NCI-H2196 (cell line): ENCODE measurements around the gene PRKCSH.
"Not testable (repeated sequence)": the region's sequence is repeated elsewhere in the genome, so short reads cannot be mapped to it uniquely, and the experiment has no call there.

Source experiments
- DNase-seq: peaks from one replicate; lab custom pipeline; 2025; ENCODE audit not compliant: unreplicated experiment; lab: John Stamatoyannopoulos, UW

PRKCSH gene

GRCh38 chr19:11468266-11468845 lies 32.9 kb downstream of the PRKCSH start:
- not testable (repeated sequence) for DNase-seq

DNA sequence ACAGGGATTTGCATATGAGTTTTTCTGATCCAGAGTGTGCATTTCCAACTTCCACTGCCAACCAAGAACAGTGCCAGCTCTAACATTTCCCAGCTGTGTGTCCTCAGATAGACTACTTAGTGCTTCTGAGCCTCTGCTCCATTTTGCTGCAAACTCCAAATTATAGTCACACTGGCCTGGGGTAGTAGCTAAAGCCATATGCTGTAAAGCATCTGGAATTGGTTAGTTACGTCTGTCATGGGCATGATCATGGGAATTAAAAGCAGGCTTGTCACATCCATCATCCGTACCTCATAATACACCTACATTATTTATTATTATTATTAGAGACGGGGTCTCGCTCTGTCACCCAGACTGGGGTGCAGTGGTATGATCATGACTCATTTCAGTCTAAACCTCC lies 38.3 kb downstream of the PRKCSH start:
- DNase-seq = no peak

- not testable (repeated sequence) for DNase-seq
Observed at GRCh38 chr19:11475343-11475742, 39.9 kb downstream of the PRKCSH start.

DNA sequence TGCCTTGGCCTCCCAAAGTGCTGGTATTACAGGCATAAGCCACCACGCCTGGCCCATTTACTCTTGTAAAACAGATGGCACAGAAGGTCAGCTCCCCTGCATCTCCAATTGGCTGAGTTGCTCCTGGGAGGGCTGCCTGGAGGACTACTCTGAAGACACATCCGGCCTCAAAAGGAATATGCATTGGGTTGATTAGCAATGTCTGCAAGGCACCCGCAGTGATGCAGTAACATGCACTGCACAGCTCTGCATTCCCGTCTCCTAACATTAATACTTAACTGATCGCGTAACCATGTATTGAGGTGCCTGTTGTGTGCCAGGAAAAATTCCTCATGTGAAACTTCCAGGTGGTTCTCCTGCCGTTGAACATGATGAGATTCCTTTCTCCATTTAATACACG lies 40.4 kb downstream of the PRKCSH start:
- no peak for DNase-seq

DNA sequence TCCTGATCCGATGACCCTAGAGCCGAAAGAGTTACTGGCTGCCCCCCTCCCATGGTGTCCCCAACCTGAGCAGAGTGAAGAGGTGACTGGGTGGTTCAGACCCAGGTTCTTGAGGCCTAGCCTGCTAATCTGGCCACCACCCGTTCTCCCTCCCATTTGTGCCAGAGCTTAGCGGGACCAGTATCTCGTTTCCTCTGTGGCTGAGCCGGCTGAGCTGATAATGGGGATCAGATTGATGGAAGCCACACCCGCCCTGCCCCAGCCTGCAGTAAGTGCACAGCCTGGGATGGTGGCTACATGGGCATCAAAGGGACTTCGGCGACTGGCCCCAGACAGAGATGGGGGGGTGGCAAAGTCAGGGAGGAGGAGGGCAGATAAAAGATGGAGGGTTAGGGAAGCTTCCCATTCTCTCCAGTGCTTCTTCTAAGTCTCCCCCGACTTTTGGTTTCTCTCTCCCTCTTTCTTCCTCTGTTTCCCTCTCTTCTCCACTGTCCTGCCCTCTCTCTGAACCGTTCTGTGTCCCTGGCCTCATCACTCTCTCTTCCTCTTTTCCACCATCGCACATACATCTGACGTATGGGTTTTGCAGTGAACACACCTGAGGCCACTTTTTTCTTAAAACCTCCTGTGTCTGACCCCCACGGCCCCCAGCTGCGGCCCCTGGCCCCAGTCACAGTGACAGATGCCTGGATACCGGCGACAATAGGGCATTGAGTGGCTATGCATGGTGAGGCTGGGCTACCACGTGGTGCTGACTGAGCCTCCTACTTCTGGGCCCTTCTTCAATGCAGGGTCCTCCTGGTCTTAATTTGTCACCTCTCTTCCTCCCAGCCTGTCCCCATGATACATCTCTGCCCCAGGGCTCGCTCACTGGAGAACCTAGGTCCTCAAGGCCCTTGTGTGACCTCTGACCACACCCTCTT lies 43.0 kb downstream of the PRKCSH start:
- DNase-seq = no peak

- DNase-seq = no peak
Observed at GRCh38 chr19:11479090-11479897, 43.9 kb downstream of the PRKCSH start.

- DNase-seq = peak; percentile 29
Observed at GRCh38 chr19:11479898-11480714, 44.7 kb downstream of the PRKCSH start.

DNA sequence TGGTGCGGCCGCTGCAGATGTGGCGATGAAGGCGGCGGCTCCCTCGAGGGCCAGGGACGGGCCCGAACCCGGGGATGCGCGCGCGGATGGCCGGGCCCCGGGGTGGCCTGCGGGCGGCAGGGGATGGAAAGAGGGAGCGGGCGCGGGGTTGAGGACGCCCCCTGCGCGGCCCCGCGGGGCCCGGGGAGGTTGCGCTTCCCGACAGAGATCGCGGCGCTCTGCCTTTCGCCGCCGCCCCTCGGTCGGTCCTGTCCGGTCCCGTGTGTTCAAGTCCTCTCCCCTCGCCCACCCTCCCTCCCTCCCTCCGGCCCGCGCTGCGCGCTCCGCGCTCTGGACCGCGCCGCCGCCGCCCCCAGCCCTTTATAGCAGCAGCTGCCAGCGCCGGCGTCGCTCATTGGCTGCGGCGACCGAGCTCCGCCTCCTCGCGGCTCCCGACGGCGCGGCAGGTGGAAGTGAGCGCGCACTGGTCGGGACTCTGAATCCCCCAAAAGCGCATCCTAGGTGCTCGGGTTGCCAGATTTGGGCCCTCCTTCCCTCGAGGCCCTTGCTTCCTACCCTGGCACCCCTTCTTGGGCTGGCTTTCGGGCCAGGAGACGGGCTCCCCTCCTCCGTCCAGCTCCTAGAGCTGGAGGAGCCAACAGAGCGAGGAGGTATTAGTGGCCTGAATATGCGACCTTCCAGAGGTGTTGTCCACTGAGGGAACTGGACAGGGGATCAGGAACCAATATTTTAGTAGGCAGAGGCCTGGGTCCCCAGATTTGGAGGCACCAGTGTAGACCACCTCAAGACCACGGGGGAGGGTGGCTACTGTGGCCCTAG lies 45.5 kb downstream of the PRKCSH start, which contains the start of gene ELAVL3:
Gene ELAVL3 (minus strand): TSS at position 332 of the 819 bp plus-strand sequence. CDS start 438 bp downstream, outside the sequence.
- peak; percentile 71 for DNase-seq

- peak; percentile 96 for DNase-seq
Observed at GRCh38 chr19:11481534-11482383, 46.3 kb downstream of the PRKCSH start.

- peak; percentile 95 for DNase-seq
Observed at GRCh38 chr19:11482384-11483050, 47.1 kb downstream of the PRKCSH start.

GRCh38 chr19:11483366-11484111 lies 48.1 kb downstream of the PRKCSH start:
- no peak for DNase-seq

GRCh38 chr19:11485245-11485837 lies 49.9 kb downstream of the PRKCSH start:
- no peak for DNase-seq

- DNase-seq = no peak
Observed at GRCh38 chr19:11486661-11487503, 51.4 kb downstream of the PRKCSH start.

DNA sequence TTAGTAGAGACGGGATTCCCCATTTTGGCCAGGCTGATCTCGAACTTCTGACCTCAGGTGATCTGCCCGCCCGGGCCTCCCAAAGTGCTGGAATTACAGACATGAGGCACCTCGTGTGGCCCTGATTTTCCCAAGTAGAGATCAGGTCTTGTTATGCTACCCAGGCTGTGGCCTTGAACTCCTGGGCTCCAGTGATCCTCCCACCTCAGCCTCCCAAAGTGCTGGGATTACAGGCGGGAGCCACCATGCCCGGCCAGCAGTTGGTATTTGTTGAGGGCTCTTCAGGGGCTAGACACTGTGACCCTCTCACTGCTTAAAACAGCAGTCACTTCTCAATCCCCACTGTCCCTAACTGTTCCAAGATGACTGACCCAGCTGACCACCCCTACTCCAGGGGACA lies 53.9 kb downstream of the PRKCSH start:
- no peak for DNase-seq

DNA sequence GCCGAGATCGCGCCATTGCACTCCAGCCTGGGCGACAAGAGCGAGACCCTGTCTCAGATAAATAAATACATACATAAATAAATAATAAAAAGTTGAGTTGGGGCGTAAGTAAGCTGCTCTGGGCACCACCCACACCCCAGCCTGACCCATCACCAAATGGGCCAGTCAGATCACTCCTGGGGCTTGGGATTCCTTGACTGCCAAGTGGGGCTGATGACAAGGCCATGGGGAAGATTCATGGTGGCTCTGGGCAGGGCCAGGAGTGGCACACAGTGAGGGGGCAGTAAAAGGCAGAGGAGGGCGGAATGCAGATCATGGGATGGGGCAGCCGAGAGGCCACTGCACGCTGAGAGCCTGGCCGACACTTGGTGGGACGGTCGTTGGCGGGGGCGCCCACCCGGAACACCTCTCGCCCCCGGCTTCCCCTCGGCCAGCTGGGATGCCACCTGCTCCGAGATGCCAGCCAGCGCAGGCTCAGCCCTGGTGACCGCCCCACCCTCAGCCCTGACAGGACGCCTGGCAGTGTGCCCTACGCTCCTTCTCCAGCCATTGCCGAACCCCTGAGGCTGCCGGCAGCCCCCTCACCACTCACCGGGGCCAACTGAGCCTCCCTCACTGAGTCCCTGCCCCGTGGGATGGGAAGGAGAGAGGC lies 59.3 kb downstream of the PRKCSH start:
- no peak for DNase-seq

- no peak for DNase-seq
Observed at GRCh38 chr19:11495481-11495880, 60.0 kb downstream of the PRKCSH start.
